Activated naive CD4-positive, alpha-beta T cell (primary cell): Measurements from ENCODE around the gene GPRASP2.

ENCODE experiments used
- DNase-seq, 4 experiments: peaks; one replicate each; lab custom pipeline; 2025; lab: John Stamatoyannopoulos, UW

Gene GPRASP2

DNA sequence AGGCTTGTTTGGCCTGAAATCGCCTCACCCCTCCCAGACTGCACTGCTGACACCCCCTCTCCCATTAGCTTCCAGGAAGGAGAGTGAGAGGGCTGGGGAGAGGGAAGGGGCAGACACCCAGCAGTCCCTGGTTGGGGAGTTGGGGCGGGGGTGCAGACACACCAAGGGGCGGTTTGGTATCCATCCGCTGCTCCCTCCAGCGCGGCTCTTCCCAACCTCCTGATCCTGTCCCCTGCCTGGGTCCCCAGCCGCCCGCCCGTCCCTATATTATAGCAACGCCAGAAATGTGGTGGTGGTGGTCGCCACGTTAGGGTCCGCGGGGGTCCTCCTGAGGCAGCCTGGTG lies 33.2 kb downstream of the GPRASP2 start:
- no peak for DNase-seq

DNA sequence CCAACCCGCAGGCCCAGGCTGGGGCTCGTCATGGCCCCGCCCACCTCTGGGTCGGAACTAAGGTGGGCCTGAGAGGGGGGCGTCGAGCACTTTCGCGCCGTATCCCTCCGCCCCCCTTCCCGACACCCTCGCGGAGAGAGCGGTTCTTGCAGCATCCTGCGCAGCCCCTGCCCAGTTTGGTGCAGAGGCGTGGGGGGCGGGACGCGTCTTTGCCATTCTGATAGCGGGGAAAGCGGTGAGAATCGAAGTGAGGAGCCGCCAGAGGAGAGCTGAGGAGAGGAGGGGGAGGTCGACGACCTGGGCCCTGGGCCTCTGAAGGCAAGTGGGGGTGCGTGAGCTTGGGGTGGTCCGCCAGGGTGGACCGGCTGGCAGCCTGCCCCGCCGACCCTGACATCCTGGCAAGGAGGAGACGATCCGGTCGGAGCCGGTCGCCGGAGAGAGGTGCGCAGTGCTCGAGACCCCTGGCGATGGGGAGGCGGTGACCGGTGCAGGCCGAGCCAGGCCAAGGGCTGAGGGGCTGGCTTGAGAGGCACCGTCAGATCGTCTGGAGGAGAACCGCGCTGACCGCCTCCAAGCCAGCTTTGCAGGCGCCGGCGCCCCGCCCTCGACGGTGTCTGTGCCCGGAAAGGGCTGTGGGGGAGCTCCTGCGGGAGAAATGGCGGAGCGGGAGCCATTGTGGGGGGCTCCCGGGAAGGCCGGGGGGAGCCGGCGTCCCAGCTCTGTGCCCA lies 33.8 kb downstream of the GPRASP2 start:
- peak in 2 of 4 experiments; percentile 2 to 12 for DNase-seq

DNA sequence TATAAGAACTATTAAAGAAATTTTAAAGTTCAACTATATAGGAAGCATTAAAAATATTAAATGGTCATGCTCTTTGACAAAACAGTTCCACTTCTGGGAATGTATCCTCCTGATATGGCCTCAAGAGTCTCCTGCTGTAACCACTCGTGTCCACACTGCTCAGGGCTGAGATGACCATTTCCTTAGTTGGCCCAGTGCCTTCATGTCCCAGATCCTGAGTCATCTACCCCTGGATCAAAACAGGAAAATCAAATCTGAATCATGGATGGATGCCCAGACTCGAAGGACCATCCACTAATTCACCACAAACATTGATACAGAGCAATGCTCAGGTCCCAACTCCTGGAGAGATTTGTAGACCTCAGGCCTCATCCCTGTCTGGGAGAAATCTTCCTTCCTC lies 53.0 kb downstream of the GPRASP2 start:
- DNase-seq: no peak

- DNase-seq: no peak
Measured at GRCh38 chrX:102765809-102766208, 53.6 kb downstream of the GPRASP2 start.

GRCh38 chrX:102767287-102767686 lies 55.0 kb downstream of the GPRASP2 start:
- no peak for DNase-seq
